HEK293T (cell line): ENCODE data around the gene OSBPL2.

ENCODE experiments used
- ARNT ChIP-seq: fragments of 450-650 bp; IDR thresholded peaks from 2 replicates; pipeline ENCODE4 v1.6.1; 2017; ENCODE audit warnings: mild to moderate bottlenecking
- CTBP1 ChIP-seq: fragments of 450-650 bp; IDR thresholded peaks from 2 replicates; pipeline ENCODE4 v1.6.1; 2016; ENCODE audit warnings: borderline replicate concordance
- ELF4 ChIP-seq: fragments of 450-650 bp; IDR thresholded peaks from 2 replicates; pipeline ENCODE4 v1.6.1; 2017; ENCODE audit warnings: antibody characterized with exemption
- FOXA1 ChIP-seq: fragments of 450-650 bp; IDR thresholded peaks from 2 replicates; pipeline ENCODE4 v1.6.1; 2016; ENCODE audit warnings: mild to moderate bottlenecking
- FOXK2 ChIP-seq: fragments of 450-650 bp; IDR thresholded peaks from 2 replicates; pipeline ENCODE4 v1.6.1; 2016; ENCODE audit warnings: mild to moderate bottlenecking
- HDGF ChIP-seq: fragments of 450-650 bp; IDR thresholded peaks from 2 replicates; pipeline ENCODE4 v1.6.1; 2017; ENCODE audit warnings: antibody characterized with exemption, borderline replicate concordance
- LEF1 ChIP-seq: fragments of 450-650 bp; IDR thresholded peaks from 2 replicates; pipeline ENCODE4 v1.6.1; 2017; ENCODE audit warnings: mild to moderate bottlenecking, borderline replicate concordance
- NFRKB ChIP-seq: fragments of 450-650 bp; IDR thresholded peaks from 2 replicates; pipeline ENCODE4 v1.6.1; 2016; ENCODE audit warnings: mild to moderate bottlenecking, moderate library complexity
- SP1 ChIP-seq: fragments of 450-650 bp; IDR thresholded peaks from 2 replicates; pipeline ENCODE4 v1.6.1; 2017
- SUZ12 ChIP-seq: fragments of 450-650 bp; IDR thresholded peaks from 2 replicates; pipeline ENCODE4 v1.6.1; 2016; ENCODE audit warnings: mild to moderate bottlenecking
- TARDBP ChIP-seq: fragments of 450-650 bp; IDR thresholded peaks from 2 replicates; pipeline ENCODE4 v1.6.1; 2016
- TF ChIP-seq, protein P1 (sequence below): fragments of 450-650 bp; IDR thresholded peaks from 2 replicates; pipeline ENCODE4 v1.6.1; 2016

DNA sequence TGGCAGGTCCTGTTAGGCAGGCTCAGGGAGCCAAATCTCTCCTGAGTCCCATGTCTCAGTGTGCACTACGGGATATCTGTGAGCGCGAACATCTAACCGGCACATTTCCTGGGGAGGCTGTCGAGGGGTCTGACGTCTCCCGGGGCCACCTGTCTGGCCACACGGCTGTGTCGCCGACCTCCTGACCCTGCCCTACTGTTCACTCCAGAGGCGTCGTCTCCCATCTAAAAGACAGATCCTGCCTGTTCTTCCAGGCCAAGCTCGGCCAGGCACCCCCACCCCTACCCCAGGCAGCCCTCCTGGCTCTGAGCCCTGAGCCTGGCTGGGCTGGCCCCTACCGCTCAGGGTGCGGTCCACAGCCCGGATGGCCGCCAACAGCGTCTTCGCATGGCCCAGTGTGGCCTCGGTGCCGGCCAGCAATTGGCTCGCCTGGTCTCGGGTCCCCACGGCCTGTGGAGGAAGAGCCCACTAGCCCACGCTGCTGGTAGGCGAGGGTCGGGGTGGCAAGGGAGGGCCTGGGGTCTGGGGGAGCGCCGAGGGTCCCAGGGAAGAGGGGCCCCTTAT, 81.1 kb downstream of the OSBPL2 start:
- no peak for TF ChIP-seq FOXA1
- no peak for TF ChIP-seq ELF4
- TF ChIP-seq HDGF = no peak
- TF ChIP-seq FOXK2 = no peak
- no peak for TF ChIP-seq SP1
- TF ChIP-seq CTBP1 = no peak
- TF ChIP-seq, protein P1, sequence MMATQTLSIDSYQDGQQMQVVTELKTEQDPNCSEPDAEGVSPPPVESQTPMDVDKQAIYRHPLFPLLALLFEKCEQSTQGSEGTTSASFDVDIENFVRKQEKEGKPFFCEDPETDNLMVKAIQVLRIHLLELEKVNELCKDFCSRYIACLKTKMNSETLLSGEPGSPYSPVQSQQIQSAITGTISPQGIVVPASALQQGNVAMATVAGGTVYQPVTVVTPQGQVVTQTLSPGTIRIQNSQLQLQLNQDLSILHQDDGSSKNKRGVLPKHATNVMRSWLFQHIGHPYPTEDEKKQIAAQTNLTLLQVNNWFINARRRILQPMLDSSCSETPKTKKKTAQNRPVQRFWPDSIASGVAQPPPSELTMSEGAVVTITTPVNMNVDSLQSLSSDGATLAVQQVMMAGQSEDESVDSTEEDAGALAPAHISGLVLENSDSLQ = no peak
- no peak for TF ChIP-seq ARNT
- no peak for TF ChIP-seq SUZ12
- no peak for TF ChIP-seq NFRKB
- TF ChIP-seq TARDBP = no peak
- no peak for TF ChIP-seq LEF1
